Mesendoderm (in vitro differentiated cells): Measurements from ENCODE around the gene SNRNP27.

ENCODE experiments used
- DNase-seq: peaks from one replicate; pipeline ENCODE4 v3.0.0; 2013
- H2AK5ac ChIP-seq: 2 replicates; pipeline ENCODE4 v1.6.1; 2013; ENCODE audit warnings: low read length, inconsistent platforms
- H2BK120ac ChIP-seq: 2 replicates; pipeline ENCODE4 v1.6.1; 2013; ENCODE audit warnings: low read depth, mild to moderate bottlenecking, low read length, moderate library complexity, mixed read lengths
- H2BK15ac ChIP-seq: replicated peaks from 2 replicates; pipeline ENCODE4 v1.6.1; 2013; ENCODE audit warnings: low read depth, mild to moderate bottlenecking, moderate library complexity
- H2BK5ac ChIP-seq: 2 replicates; pipeline ENCODE4 v1.6.1; 2013; ENCODE audit warnings: low read length, inconsistent platforms
- H3K18ac ChIP-seq: 2 replicates; pipeline ENCODE4 v1.6.1; 2013; ENCODE audit warnings: mild to moderate bottlenecking, low read length, mixed read lengths
- H3K23ac ChIP-seq: one replicate; pipeline ENCODE4 v1.6.1; 2013; ENCODE audit warnings: low read length
- H3K27ac ChIP-seq: 2 replicates; pipeline ENCODE4 v1.5.1; 2013; ENCODE audit warnings: low read depth, mild to moderate bottlenecking, inconsistent platforms, low read length, moderate library complexity
- H3K27me3 ChIP-seq: 2 replicates; pipeline ENCODE4 v1.6.1; 2013; ENCODE audit warnings: low read length, control low read depth, mild to moderate bottlenecking, inconsistent platforms; ENCODE audit not compliant: insufficient read depth, poor library complexity
- H3K36me3 ChIP-seq: 2 replicates; pipeline ENCODE4 v1.6.1; 2013; ENCODE audit warnings: low read length, inconsistent platforms; ENCODE audit not compliant: control insufficient read depth, insufficient read depth
- H3K4ac ChIP-seq: one replicate; pipeline ENCODE4 v1.6.1; 2013; ENCODE audit warnings: low read depth, mild to moderate bottlenecking, low read length, moderate library complexity
- H3K4me1 ChIP-seq: 2 replicates; pipeline ENCODE4 v1.6.1; 2013; ENCODE audit warnings: low read depth, low read length, inconsistent platforms; ENCODE audit not compliant: control insufficient read depth
- H3K4me2 ChIP-seq: 2 replicates; pipeline ENCODE4 v1.6.1; 2013; ENCODE audit warnings: low read length
- H3K4me3 ChIP-seq: 2 replicates; pipeline ENCODE4 v1.5.1; 2013; ENCODE audit warnings: mild to moderate bottlenecking, low read length
- H3K56ac ChIP-seq: one replicate; pipeline ENCODE4 v1.6.1; 2013; ENCODE audit warnings: low read length
- H3K79me1 ChIP-seq: 2 replicates; pipeline ENCODE4 v1.6.1; 2013; ENCODE audit warnings: low read length, inconsistent platforms
- H3K79me2 ChIP-seq: 2 replicates; pipeline ENCODE4 v1.6.1; 2013; ENCODE audit warnings: mild to moderate bottlenecking, low read length; ENCODE audit not compliant: control insufficient read depth, insufficient read depth
- H3K9ac ChIP-seq: 2 replicates; pipeline ENCODE4 v1.6.1; 2013; ENCODE audit warnings: low read length, inconsistent platforms
- H4K5ac ChIP-seq: one replicate; pipeline ENCODE4 v1.6.1; 2013; ENCODE audit warnings: low read length
- H4K8ac ChIP-seq: one replicate; pipeline ENCODE4 v1.6.1; 2013; ENCODE audit warnings: low read depth, mild to moderate bottlenecking, control low read depth, low read length, moderate library complexity
- WGBS: extraction: QIAGEN DNeasy Blood & Tissue Kit; methylation state at CpG from one replicate; pipeline ENCODE4 v1.1.7; 2013; ENCODE audit warnings: low lambda C conversion rate, missing lambda C conversion rate; ENCODE audit not compliant: insufficient coverage; ENCODE audit errors: extremely low coverage; 5-methylcytosine and 5-hydroxymethylcytosine counted together

SNRNP27 gene

GRCh38 chr2:69923116-69923515, 29.4 kb downstream of the SNRNP27 start:
- no peak overlapping the region for H4K5ac ChIP-seq
- WGBS, result no CpG with 5 or more reads among the region's 3 CpGs

GRCh38 chr2:69926849-69927515, 33.2 kb downstream of the SNRNP27 start:
- Histone ChIP-seq H3K4ac (no peak overlapping the region), H2AK5ac (no peak overlapping the region), H3K23ac (no peak overlapping the region), H3K79me2 (no peaks in the 10 kb centered on the region), H3K4me2 (no peak overlapping the region), H3K56ac (no peak overlapping the region), H3K18ac (no peak overlapping the region), H2BK120ac (no peak overlapping the region), H3K4me1 (no peaks in the 10 kb centered on the region), H2BK5ac (no peak overlapping the region), H3K79me1 (no peaks in the 10 kb centered on the region), H4K8ac (no peak overlapping the region), H3K9ac (no peak overlapping the region), H2BK15ac (no peak overlapping the region), H3K36me3 (no peaks in the 10 kb centered on the region), H3K4me3 (no peak overlapping the region), H3K27me3 (no peaks in the 10 kb centered on the region), H4K5ac (no peak overlapping the region), H3K27ac (no peak overlapping the region)
- no peak for DNase-seq
- WGBS, result no CpG with 5 or more reads among the region's 3 CpGs

More at GRCh38 chr2:69923116-69923515, 29.4 kb downstream of the SNRNP27 start:
- H4K8ac ChIP-seq, result no peak overlapping the region
- no peak overlapping the region for H3K23ac ChIP-seq
- no peak overlapping the region for H3K56ac ChIP-seq
- no peak overlapping the region for H2BK120ac ChIP-seq
- H3K9ac ChIP-seq, result no peak overlapping the region
- H2BK5ac ChIP-seq, result no peak overlapping the region
- H2BK15ac ChIP-seq, result no peak overlapping the region
- no peaks in the 10 kb centered on the region for H3K27me3 ChIP-seq
- H3K4me3 ChIP-seq, result no peak overlapping the region
- no peak overlapping the region for H3K4ac ChIP-seq
- H3K4me1 ChIP-seq, result no peaks in the 10 kb centered on the region
- H3K36me3 ChIP-seq, result no peaks in the 10 kb centered on the region
- no peak for DNase-seq
- H3K79me1 ChIP-seq, result no peaks in the 10 kb centered on the region
- H3K18ac ChIP-seq, result no peak overlapping the region
- no peak overlapping the region for H2AK5ac ChIP-seq
- H3K27ac ChIP-seq, result no peak overlapping the region
- no peaks in the 10 kb centered on the region for H3K79me2 ChIP-seq
- no peak overlapping the region for H3K4me2 ChIP-seq

- Histone ChIP-seq H3K4me2 (no peak overlapping the region), H3K18ac (no peak overlapping the region), H3K4ac (no peak overlapping the region), H3K36me3 (no peaks in the 10 kb centered on the region), H2BK120ac (no peak overlapping the region), H3K27me3 (no peaks in the 10 kb centered on the region), H4K8ac (no peak overlapping the region), H4K5ac (no peak overlapping the region), H3K27ac (no peak overlapping the region), H2AK5ac (no peak overlapping the region), H3K4me3 (no peak overlapping the region), H3K4me1 (peaks cover 2% of the 10 kb centered on the region), H2BK15ac (no peak overlapping the region), H3K9ac (no peak overlapping the region), H3K79me2 (no peaks in the 10 kb centered on the region), H3K79me1 (no peaks in the 10 kb centered on the region), H3K23ac (no peak overlapping the region), H3K56ac (no peak overlapping the region), H2BK5ac (no peak overlapping the region)
- DNase-seq, result no peak
- no CpG with 5 or more reads among the region's 7 CpGs for WGBS
These were observed 38.3 kb downstream of the SNRNP27 start for GRCh38 chr2:69931832-69932595.

GRCh38 chr2:69932596-69932922, 38.8 kb downstream of the SNRNP27 start:
- no CpG with 5 or more reads among the region's 1 CpG for WGBS
- H4K5ac ChIP-seq, result no peak overlapping the region
- no peak overlapping the region for H3K56ac ChIP-seq
- no peaks in the 10 kb centered on the region for H3K36me3 ChIP-seq
- H3K18ac ChIP-seq, result no peak overlapping the region
- H3K79me2 ChIP-seq, result no peaks in the 10 kb centered on the region
- no peak overlapping the region for H2AK5ac ChIP-seq
- H3K27me3 ChIP-seq, result no peaks in the 10 kb centered on the region
- no peak overlapping the region for H4K8ac ChIP-seq
- no peak overlapping the region for H2BK5ac ChIP-seq
- peaks cover 2% of the 10 kb centered on the region for H3K4me1 ChIP-seq
- no peak overlapping the region for H2BK15ac ChIP-seq
- H3K79me1 ChIP-seq, result no peaks in the 10 kb centered on the region
- no peak overlapping the region for H3K23ac ChIP-seq
- H3K27ac ChIP-seq, result no peak overlapping the region
- H3K4ac ChIP-seq, result no peak overlapping the region
- H2BK120ac ChIP-seq, result no peak overlapping the region
- no peak overlapping the region for H3K4me2 ChIP-seq
- no peak overlapping the region for H3K9ac ChIP-seq
- DNase-seq, result no peak
- H3K4me3 ChIP-seq, result no peak overlapping the region

- Histone ChIP-seq H3K79me2 (no peaks in the 10 kb centered on the region), H2BK120ac (no peak overlapping the region), H2AK5ac (no peak overlapping the region), H4K8ac (no peak overlapping the region), H3K23ac (no peak overlapping the region), H3K4me3 (no peak overlapping the region), H3K56ac (no peak overlapping the region), H3K27ac (no peak overlapping the region), H4K5ac (no peak overlapping the region), H3K4ac (no peak overlapping the region), H2BK15ac (no peak overlapping the region), H3K9ac (no peak overlapping the region), H3K4me1 (peaks cover 2% of the 10 kb centered on the region), H3K4me2 (no peak overlapping the region), H3K36me3 (no peaks in the 10 kb centered on the region), H2BK5ac (no peak overlapping the region), H3K79me1 (no peaks in the 10 kb centered on the region), H3K27me3 (no peaks in the 10 kb centered on the region), H3K18ac (no peak overlapping the region)
- no peak for DNase-seq
These were observed 39.6 kb downstream of the SNRNP27 start for GRCh38 chr2:69933254-69933828.
